Urinary bladder (tissue), 4 donors: ENCODE data around the gene EIF4E1B. TPM values are rescaled to one million over a fixed set of nuclear protein-coding genes. Genes with fewer than 3 reads are reported as not detected.

Experiments
- DNase-seq: peaks from one replicate; pipeline ENCODE4 v3.0.0-alpha.2; 2015; ENCODE audit errors: extremely low spot score
- H3K27ac ChIP-seq: one replicate; pipeline ENCODE4 v1.5.1; 2013; ENCODE audit warnings: low read depth, mild to moderate bottlenecking, moderate library complexity
- H3K36me3 ChIP-seq: one replicate; pipeline ENCODE4 v1.6.1; 2013; ENCODE audit warnings: mild to moderate bottlenecking, moderate library complexity; ENCODE audit not compliant: insufficient read depth
- H3K4me1 ChIP-seq: one replicate; pipeline ENCODE4 v1.6.1; 2013; ENCODE audit warnings: mild to moderate bottlenecking, moderate library complexity; ENCODE audit not compliant: insufficient read depth
- H3K4me3 ChIP-seq: one replicate; pipeline ENCODE4 v1.5.1; 2013; ENCODE audit warnings: low read depth, low read length
- WGBS: extraction: QIAGEN DNeasy Blood & Tissue Kit; methylation state at CpG from one replicate; pipeline ENCODE4 v1.1.7; 2013; 5-methylcytosine and 5-hydroxymethylcytosine counted together
- polyA plus RNA-seq: library from polyadenylated mRNA; stranded (reverse); fragments of 200-250 nt; gene quantifications from one replicate; pipeline ENCODE4 v1.2.3, GENCODE V29; 2013
- total RNA-seq: library from RNA; depleted of rRNA; stranded (reverse); fragments of >200 nt; gene quantifications from one replicate; pipeline ENCODE4 v1.2.3, GENCODE V29; 2014
- donor health status: healthy with polysubstance abuse.
- donor health status: healthy.

EIF4E1B gene
- total and polyA plus RNA-seq, 2 donors, result not detected

DNA sequence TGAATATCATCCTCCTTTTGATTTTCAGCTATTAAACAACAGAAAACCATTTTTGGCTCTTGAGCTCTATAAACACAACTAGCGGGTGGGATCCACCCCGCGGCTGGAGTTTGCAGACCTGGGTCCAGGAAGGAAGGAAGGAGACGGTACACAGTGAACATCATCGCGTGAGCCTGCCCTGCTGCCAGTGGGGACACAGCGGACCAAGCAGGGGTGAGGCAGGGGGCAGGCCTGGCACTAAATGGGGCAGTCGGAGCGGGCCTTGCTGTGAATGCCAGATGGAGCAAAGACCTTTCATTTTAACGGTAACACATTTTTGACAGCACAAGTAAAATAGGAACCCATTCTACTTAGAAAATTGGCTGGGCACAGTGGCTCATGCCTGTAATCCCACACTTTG lies 31.2 kb downstream of the EIF4E1B start:
- no peak overlapping the region for H3K27ac ChIP-seq
- no peaks in the 10 kb centered on the region for H3K4me1 ChIP-seq
- WGBS, result 75% methylated on average over 10 of the region's 10 CpGs
- H3K36me3 ChIP-seq, result no peaks in the 10 kb centered on the region
- DNase-seq, result no peak
- no peak overlapping the region for H3K4me3 ChIP-seq

DNA sequence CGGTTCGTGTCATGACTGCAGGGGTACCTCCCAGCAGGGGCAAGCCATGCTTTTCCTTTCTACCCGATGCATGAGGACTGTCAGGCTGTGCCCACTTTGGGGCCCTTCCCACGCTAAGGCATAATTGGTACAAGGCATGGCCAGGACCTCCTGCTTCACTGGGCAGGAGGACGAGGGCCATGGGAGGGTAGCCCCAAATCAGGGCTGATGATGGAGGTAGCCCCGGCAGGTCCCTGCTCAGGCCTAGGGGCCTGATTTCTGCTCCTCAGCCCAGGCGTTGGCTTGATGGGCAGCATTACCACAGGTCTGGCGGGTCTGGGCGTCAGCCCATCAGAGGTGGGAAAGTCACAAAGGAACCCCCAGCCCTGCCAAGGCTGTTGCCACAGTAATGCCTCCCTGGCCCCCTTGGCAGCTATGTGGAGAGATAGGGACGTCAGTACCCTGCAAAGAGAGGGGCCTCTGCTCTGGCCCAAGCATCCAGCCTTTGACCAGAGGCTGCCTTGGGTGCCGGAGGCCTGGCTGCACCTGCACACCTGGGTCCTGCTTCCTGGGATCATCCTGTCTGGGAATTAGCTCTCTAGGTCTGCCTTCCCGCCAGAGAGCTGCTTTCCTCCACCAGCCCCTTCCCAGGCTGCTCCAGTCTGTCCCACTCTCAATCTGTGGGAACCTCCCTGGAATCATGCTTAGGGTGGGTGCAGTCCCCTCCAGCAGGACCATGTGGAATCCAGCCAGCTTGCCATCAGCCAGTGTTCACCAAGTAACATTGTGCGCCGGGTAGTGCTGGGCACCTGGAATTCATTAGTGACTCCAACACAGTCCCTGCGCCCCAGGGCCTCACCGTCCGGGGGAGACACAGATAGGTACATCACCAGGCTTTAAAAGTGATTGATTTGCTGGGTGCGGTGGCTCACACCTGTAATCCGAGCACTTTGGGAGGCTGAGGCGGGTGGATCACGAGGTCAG lies 32.2 kb downstream of the EIF4E1B start:
- Histone ChIP-seq H3K27ac (no peak overlapping the region), H3K4me1 (no peaks in the 10 kb centered on the region), H3K36me3 (no peaks in the 10 kb centered on the region), H3K4me3 (no peak overlapping the region)
- 77% methylated on average over 21 of the region's 21 CpGs for WGBS
- DNase-seq, result no peak

DNA sequence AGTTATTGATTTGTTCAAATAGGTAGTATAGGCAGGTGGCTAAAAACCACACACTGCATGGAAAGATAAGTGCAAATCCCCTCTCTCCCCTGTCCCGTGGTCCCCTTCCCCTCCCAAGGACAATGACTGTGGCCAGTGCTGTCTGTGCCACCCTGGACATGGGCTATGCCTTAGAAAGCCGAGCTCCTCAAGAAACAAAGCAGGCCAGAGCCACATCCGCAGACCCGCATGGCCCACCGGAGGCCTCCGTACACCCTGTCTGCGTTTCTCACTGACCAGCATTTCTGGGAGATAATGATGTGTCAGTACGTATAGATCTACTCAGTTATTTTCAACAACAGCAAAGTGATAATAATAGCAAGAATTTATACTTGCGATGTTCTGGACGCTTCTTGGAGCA lies 33.1 kb downstream of the EIF4E1B start:
- DNase-seq, result no peak
- H3K27ac ChIP-seq, result no peak overlapping the region
- H3K4me1 ChIP-seq, result no peaks in the 10 kb centered on the region
- WGBS, result 74% methylated on average over 10 of the region's 10 CpGs
- no peak overlapping the region for H3K4me3 ChIP-seq
- H3K36me3 ChIP-seq, result no peaks in the 10 kb centered on the region

DNA sequence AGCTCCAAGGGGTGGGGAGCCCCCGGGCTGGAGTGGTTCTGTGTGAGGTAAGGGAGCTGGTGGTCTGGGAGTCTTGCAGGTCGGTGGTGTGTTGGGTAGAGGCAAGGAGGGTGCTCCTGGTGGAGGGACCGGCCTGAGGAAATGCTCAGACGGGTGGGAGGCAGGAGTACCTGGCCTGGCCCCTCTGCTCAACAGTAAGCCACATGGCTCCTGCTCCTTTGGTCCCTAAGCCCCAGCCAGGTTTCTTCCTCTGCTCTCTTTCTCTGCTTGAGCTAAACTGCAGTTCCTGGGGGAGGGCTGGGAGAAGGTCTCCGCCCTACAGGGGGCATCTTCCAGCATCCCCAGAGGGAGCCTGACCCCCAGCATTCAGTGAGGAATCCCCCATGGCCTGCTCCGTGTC lies 34.0 kb downstream of the EIF4E1B start:
- no peaks in the 10 kb centered on the region for H3K36me3 ChIP-seq

DNA sequence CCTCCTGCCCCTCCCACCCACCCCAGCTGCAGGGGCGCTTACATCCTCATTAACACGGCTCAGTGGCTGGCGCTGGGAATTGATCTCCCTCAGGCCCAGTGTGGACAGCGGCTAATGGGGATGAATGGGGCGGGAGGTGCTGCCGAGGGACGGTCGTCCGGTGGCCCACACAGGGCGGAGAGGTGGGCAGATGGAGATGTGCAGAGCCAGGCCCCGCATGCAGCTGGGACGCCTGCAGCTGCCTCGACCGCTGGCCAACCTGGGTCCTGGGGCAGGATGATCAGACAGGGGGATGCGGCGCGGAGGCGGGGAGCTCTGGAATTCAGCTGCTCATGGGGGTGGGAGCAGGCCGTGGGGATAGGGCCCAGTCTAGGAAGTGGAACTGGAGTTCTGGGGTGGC lies 34.4 kb downstream of the EIF4E1B start:
- no peak overlapping the region for H3K4me3 ChIP-seq
- H3K27ac ChIP-seq, result no peak overlapping the region
- DNase-seq, result no peak
- H3K36me3 ChIP-seq, result no peaks in the 10 kb centered on the region
- 17% methylated on average over 19 of the region's 19 CpGs for WGBS
- H3K4me1 ChIP-seq, result no peaks in the 10 kb centered on the region

More for the DNA sequence above, 34.0 kb downstream of the EIF4E1B start:
- no peak for DNase-seq
- H3K27ac ChIP-seq, result no peak overlapping the region
- H3K4me1 ChIP-seq, result no peaks in the 10 kb centered on the region
- 22% methylated on average over 6 of the region's 6 CpGs for WGBS
- H3K4me3 ChIP-seq, result no peak overlapping the region

DNA sequence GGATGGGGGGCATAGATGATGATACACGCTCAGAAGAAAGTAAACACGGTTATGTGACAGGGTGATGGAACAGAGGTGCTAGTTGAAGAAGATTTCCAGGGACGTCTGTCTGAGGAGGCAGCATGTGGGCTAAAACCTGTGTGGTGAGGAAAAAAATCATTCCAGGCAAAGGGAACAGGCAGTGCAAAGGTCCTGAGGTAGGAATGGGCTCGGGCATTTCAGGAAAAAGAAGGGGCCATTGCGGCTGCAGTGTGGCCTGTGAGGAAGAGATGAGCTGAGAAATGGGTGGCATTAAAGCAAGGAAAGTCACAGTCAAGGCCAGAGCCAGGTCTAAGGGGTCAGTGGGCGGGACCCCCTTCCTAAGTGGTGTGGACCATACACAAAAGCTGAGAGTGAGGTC lies 35.0 kb downstream of the EIF4E1B start:
- no peaks in the 10 kb centered on the region for H3K4me1 ChIP-seq
- H3K4me3 ChIP-seq, result no peak overlapping the region
- DNase-seq, result no peak
- WGBS, result 87% methylated on average over 6 of the region's 6 CpGs
- no peak overlapping the region for H3K27ac ChIP-seq
- H3K36me3 ChIP-seq, result no peaks in the 10 kb centered on the region

DNA sequence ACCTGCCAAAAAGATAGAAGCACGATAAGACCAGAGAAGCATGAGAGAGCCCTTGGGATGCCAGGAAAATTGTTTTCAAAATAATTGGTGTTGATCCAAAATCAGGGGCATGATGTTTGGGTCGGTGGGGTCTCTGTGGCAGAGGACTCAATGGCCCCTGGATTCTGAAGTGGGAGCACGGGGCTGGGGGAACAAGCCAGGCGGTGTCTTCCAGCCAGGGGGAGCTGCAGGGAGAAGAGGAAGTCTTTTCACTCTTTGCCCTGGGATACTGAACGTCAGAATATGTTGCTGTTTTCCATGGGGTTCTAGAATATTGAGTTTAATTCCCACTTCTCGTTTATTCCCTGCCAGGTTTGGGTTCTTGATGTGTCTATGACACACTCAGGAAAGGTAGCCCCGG lies 37.2 kb downstream of the EIF4E1B start:
- Histone ChIP-seq H3K36me3 (no peaks in the 10 kb centered on the region), H3K4me1 (no peaks in the 10 kb centered on the region), H3K4me3 (no peak overlapping the region), H3K27ac (no peak overlapping the region)
- DNase-seq, result no peak
- WGBS, result 68% methylated on average over 7 of the region's 7 CpGs

DNA sequence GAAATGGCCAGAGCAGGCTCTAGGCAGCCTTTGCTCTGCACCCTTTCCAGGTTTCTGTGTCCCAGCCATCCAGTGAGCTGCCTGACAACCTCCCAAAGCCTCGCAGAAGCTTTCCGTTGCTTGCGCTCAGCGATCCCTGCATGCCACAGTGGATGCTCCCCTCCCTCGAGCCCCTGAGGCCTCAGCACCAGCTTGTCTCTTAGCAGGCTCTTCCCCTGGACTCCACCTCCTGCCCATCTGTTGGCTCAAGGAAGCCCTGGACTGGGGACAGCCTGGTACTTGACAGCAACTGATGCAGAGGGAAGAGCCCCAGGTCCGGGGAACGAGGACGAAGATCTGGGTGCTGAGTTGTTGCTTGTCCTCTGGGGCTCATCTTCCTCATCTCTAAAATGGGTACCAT lies 40.0 kb downstream of the EIF4E1B start:
- DNase-seq, result no peak
- H3K27ac ChIP-seq, result no peak overlapping the region
- H3K4me1 ChIP-seq, result no peaks in the 10 kb centered on the region
- WGBS, result 63% methylated on average over 8 of the region's 8 CpGs
- no peak overlapping the region for H3K4me3 ChIP-seq
- H3K36me3 ChIP-seq, result no peaks in the 10 kb centered on the region

DNA sequence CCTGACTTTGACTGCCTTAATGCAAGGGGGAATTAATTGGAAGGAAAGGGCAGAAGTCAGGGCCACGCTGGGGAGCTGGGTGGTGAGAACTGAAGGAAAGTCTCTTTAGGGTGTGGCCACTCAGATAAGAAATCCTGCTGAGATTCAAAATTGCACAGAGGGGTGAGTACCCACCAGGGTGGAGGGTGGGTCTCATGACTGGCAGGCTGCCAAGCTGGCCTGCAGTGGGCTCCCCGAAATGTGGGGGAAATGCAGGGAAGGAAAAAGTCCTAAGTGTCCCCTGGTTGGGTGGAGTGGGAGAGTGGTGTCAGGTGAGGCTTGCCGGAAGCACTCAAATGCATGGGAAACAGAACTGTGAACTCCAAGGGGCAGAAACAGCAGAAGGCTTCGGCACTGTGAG lies 40.9 kb downstream of the EIF4E1B start:
- Histone ChIP-seq H3K36me3 (no peaks in the 10 kb centered on the region), H3K4me1 (no peaks in the 10 kb centered on the region), H3K4me3 (no peak overlapping the region), H3K27ac (no peak overlapping the region)
- WGBS, result 60% methylated on average over 4 of the region's 4 CpGs
- DNase-seq, result no peak

DNA sequence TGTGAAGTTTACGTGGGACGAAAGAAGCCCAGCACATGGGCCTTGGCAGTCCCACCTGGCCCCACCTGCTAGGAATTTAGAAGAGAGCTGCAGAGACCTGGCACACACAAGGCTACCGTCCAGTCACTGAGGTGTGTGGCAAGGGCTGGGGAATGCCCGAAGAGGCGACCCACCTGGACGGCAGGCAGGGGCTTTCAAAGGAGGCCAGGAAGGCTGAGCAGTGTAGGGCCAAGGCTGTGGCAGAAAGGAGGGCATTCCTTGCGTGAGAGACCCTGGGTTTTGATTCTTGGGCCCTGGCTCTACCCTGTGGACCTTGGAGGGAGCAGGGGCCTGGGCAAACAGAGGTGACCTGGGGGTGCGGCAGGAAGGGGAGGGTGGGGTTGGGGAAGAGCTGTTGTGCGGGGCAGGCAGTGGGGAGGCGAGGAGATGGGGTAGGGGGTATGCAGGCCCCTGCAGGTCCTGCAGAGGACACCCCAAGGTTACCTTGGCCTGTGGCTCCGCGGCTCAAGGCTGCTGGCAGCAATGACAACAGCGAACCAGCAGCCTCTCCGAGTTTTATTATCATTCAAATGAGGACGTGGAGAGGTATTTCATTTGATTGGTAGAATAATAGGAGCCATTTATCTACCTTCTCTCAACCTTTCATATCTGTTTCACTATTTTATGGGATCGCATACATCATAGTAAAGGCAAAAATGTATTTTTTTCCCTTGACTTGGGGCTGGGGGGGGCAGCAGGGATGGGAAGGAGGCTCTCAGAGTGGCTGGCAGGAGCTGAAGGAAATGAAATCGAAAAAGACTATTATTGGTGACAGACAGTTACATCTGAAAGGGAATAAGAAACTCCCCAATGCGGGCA lies 41.6 kb downstream of the EIF4E1B start:
- Histone ChIP-seq H3K4me3 (no peak overlapping the region), H3K27ac (no peak overlapping the region), H3K4me1 (no peaks in the 10 kb centered on the region), H3K36me3 (no peaks in the 10 kb centered on the region)
- 51% methylated on average over 18 of the region's 18 CpGs for WGBS
- DNase-seq, result no peak

DNA sequence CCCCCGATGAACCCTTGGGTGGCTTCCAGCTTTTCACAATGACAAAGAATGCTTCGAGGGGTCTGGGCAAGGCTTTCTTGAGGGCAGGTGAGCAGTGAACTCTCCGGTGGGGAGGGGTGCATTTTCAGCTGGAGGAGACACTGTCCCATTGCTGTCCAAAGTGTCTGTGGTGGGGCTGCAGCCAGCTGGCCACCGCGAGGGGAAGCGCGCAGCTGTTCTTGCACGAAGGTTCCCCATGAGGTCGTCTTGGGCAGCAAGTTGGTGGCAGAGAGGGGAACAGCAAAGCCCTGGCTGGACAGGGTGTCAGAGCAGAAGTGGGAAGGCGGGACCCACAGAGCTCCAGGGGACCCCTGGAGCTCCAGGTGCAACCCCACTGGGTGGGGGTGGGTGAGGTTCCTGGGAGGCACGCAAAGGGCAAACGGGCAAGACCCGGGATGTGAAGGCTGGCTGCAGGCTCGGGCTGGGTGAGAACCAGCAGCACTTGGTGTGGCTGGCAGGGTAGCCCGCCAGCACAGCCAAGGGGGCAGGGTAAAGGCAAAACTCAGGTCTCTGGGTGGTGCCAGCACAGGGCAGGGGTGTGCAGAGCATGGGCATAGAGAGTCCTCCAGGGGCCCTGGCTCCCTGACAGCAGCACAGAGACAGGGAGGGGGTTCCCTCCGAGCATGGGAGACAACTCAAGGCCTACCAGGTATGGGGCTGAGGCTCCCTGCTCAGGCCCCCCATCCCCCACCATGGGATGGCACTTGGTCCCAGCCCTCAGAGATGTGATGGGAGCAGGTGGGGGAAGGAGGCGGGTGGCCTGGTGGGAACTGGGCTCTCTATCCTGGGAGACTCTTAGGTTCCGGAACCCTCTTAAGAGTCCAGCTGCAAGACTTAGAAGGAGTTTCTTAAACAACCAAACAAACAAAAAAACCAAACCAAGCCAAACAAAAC lies 43.4 kb downstream of the EIF4E1B start:
- no peaks in the 10 kb centered on the region for H3K4me1 ChIP-seq
- H3K4me3 ChIP-seq, result no peak overlapping the region
- no peaks in the 10 kb centered on the region for H3K36me3 ChIP-seq
- H3K27ac ChIP-seq, result no peak overlapping the region
- DNase-seq, result no peak
- WGBS, result 85% methylated on average over 18 of the region's 18 CpGs

DNA sequence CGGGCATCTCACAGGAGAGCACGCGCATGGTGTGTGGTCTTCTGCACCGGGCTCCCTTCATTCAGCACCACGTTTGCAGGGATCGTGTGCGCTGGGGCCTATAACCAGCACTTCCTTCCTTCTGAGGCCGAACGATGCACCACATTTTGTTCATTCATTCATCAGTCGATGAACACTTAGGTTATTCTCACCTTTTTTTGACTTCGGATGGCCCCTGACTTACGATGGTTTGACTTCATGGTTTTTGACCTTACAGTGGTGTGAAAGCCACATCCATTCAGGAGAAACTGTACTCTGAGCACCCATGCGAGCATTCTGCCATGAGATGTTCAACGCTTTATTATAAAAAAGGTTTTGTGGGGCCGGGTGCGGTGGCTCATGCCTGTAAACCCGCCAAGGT lies 44.3 kb downstream of the EIF4E1B start:
- H3K36me3 ChIP-seq, result no peaks in the 10 kb centered on the region
- H3K4me1 ChIP-seq, result no peaks in the 10 kb centered on the region
- DNase-seq, result no peak
- H3K27ac ChIP-seq, result no peak overlapping the region
- no peak overlapping the region for H3K4me3 ChIP-seq
- WGBS, result 85% methylated on average over 17 of the region's 17 CpGs

DNA sequence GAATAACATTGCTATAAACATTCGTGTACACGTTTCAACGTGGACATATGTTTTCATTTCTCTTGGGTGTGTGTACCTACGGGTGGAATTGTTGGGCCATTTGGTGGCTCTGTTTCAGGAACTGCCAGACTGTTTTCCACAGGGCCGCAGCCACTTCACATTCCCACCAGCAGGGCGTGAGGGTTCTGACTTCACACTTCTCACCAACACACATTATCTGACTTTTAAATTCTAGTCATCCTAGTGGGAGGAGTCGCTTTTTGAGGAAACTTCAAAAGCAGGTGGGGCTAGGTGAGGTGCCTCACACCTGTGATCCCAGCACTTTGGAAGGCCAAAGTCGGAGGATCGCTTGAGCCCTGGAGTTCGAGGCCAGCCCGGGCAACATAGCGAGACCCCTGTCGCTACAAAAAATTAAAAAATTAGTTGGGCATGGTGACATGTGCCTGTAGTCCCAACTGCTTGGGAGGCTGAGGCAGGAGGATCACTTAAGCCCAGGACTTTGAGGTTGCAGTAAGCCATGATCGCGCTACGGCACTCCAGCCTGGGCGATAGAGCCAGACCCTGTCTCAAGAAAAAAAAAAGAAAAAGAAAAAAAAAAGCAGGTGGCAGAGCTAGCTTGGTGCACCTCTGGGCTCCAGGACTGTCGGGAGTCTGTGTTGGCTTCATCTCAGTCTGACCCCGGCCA lies 45.3 kb downstream of the EIF4E1B start:
- no peak overlapping the region for H3K27ac ChIP-seq
- 70% methylated on average over 19 of the region's 19 CpGs for WGBS
- no peak for DNase-seq
- H3K4me1 ChIP-seq, result no peaks in the 10 kb centered on the region
- H3K4me3 ChIP-seq, result no peak overlapping the region
- no peaks in the 10 kb centered on the region for H3K36me3 ChIP-seq
